ENCODE measurements around the gene ERCC6. TPM values are rescaled to one million over a fixed set of nuclear protein-coding genes. Genes with fewer than 3 reads are reported as not detected.
A peak's percentile ranks its signal among the peaks of the same experiment; 100 is the strongest.

Gene ERCC6
- total and polyA plus RNA-seq, 3 donors from 2014 or later = 19.4 to 20.1 (median 19.6) TPM

DNA sequence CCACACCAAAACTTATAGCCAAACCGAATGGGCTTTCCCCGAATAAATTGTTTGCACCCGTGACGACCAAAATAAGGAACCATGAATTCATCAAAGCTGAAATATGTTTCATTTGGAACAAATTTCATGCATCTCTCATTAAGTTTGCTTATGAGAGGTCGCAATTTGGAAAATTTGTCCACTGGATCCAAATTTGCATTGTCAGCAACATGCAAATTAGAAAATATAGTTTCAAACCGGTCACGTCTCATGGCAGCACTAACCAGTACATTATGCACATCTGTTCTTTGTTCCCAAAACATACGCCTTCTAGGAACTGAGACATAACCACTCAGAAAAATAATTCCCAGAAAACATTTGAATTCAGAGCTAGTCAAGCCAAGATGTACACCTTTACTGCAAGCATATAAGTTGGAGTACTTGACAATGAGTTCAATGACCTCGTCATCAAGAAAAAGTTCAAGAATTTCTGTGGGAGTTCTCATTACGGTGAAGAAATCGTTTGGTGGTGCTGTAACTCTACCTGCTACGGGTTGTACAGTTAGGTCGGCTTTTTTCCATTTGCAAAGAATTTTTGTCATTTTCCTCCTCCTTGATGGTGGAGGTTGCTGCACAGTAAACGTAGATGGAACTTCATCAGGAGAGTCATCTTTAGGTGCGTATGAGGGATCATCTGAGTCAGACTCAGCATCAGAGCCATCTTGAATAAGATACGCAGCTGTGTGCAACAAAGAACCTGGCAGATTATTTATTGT is 22.5 kb downstream of the ERCC6 start:
- H3K36me3 ChIP-seq (ENCODE audit: low read depth, missing control alignments) = no peaks in the 10 kb centered on the region
- H3K27me3 ChIP-seq = no peaks in the 10 kb centered on the region
- WGBS, 2 donors = 88 to 89% methylated on average over 16 of the region's 16 CpGs
- H3K9me3 ChIP-seq = no peaks in the 10 kb centered on the region
- TF ChIP-seq CTCF (IDR thresholded peaks at IDR 0.05) (no peak), POLR2A (IDR thresholded peaks at IDR 0.05) (no peak)
- no peak overlapping the region for H3K4me3 ChIP-seq
- intact Hi-C loops (cut with DNase I; ENCODE audit: low total_unique reads) = no loop called here
- no peak for DNase-seq
- no peak overlapping the region for H3K27ac ChIP-seq
- no peaks in the 10 kb centered on the region for H3K4me1 ChIP-seq

GRCh38 chr10:49512121-49512809 is 26.7 kb downstream of the ERCC6 start:
- H3K27me3 ChIP-seq = no peaks in the 10 kb centered on the region
- TF ChIP-seq POLR2A (IDR thresholded peaks at IDR 0.05) = no peak
- TF ChIP-seq CTCF (IDR thresholded peaks at IDR 0.05) = peak in 2 of 3 experiments; percentile 40 to 48
- H3K27ac ChIP-seq = no peak overlapping the region
- no peaks in the 10 kb centered on the region for H3K9me3 ChIP-seq
- H3K4me3 ChIP-seq = no peak overlapping the region
- intact Hi-C loops (cut with DNase I; ENCODE audit: low total_unique reads) = no loop called here
- WGBS, 2 donors = 76 to 78% methylated on average over 4 of the region's 4 CpGs
- H3K36me3 ChIP-seq (ENCODE audit: low read depth, missing control alignments) = no peaks in the 10 kb centered on the region
- DNase-seq = peak; percentile 22
- no peaks in the 10 kb centered on the region for H3K4me1 ChIP-seq

- Histone ChIP-seq H3K27ac (no peak overlapping the region), H3K4me3 (no peak overlapping the region), H3K36me3 (ENCODE audit: low read depth, missing control alignments) (no peaks in the 10 kb centered on the region), H3K9me3 (no peaks in the 10 kb centered on the region), H3K4me1 (no peaks in the 10 kb centered on the region), H3K27me3 (no peaks in the 10 kb centered on the region)
- TF ChIP-seq CTCF (IDR thresholded peaks at IDR 0.05) = no peak
- TF ChIP-seq POLR2A (IDR thresholded peaks at IDR 0.05) = no peak
- intact Hi-C loops (cut with DNase I; ENCODE audit: low total_unique reads) = no loop called here
- 91 to 94% methylated on average over 4 of the region's 4 CpGs for WGBS, 2 donors
- no peak for DNase-seq
Observed at GRCh38 chr10:49509771-49510303, 29.1 kb downstream of the ERCC6 start.

DNA sequence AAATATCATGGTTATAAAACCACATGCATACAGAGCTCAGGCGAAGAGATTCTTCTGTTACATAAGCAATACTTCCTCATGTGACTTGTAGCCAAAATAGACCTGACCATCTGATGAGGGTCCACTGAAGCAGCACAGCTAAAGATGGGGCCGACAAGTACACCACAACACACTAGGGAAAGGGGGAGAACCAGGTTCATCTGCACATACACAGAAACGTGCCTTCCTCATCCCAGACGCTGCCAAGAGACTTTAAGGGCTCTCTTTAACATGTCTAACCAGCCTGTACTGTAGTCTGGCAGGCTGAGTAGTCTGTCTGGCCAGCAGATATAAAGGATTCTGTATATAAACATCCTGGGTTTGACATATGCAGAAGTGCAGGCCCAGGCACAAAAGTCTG is 30.3 kb downstream of the ERCC6 start:
- Histone ChIP-seq H3K36me3 (ENCODE audit: low read depth, missing control alignments) (no peaks in the 10 kb centered on the region), H3K27me3 (no peaks in the 10 kb centered on the region), H3K27ac (no peak overlapping the region), H3K4me3 (no peak overlapping the region), H3K4me1 (no peaks in the 10 kb centered on the region), H3K9me3 (no peaks in the 10 kb centered on the region)
- DNase-seq = no peak
- WGBS, 2 donors = 78 to 84% methylated on average over 4 of the region's 4 CpGs
- TF ChIP-seq CTCF (IDR thresholded peaks at IDR 0.05) (no peak), POLR2A (IDR thresholded peaks at IDR 0.05) (no peak)
- intact Hi-C loops (cut with DNase I; ENCODE audit: low total_unique reads) = no loop called here

Measured in testis (tissue), 3 donors.